ENCODE measurements around the gene CARNS1.

- TF ChIP-seq HOMEZ (CRISPR knock-in tag; IDR thresholded peaks at IDR 0.05; ENCODE audit: low read depth) (no peak), TCF7L2 (IDR thresholded peaks at IDR 0.05; ENCODE audit: low read depth, low read length) (no peak), SNAPC5 (CRISPR knock-in tag; IDR thresholded peaks at IDR 0.05; ENCODE audit: borderline replicate concordance) (no peak), RBM22 (optimal IDR thresholded peaks at IDR 0.05; ENCODE audit: low read length) (no peak), ZFAT (CRISPR knock-in tag; conservative IDR thresholded peaks at IDR 0.05) (no peak), CEBPZ (IDR thresholded peaks at IDR 0.05; ENCODE audit: low read length) (no peak), HCFC1 (IDR thresholded peaks at IDR 0.05; ENCODE audit: low read depth, low read length) (no peak), ARID2 (CRISPR knock-in tag; IDR thresholded peaks at IDR 0.05; ENCODE audit: borderline replicate concordance) (no peak), ZNF367 (CRISPR knock-in tag; IDR thresholded peaks at IDR 0.05; ENCODE audit: borderline replicate concordance) (no peak), ZNF841 (CRISPR knock-in tag; IDR thresholded peaks at IDR 0.05; ENCODE audit: borderline replicate concordance) (no peak)
- TF ChIP-seq, protein P1, sequence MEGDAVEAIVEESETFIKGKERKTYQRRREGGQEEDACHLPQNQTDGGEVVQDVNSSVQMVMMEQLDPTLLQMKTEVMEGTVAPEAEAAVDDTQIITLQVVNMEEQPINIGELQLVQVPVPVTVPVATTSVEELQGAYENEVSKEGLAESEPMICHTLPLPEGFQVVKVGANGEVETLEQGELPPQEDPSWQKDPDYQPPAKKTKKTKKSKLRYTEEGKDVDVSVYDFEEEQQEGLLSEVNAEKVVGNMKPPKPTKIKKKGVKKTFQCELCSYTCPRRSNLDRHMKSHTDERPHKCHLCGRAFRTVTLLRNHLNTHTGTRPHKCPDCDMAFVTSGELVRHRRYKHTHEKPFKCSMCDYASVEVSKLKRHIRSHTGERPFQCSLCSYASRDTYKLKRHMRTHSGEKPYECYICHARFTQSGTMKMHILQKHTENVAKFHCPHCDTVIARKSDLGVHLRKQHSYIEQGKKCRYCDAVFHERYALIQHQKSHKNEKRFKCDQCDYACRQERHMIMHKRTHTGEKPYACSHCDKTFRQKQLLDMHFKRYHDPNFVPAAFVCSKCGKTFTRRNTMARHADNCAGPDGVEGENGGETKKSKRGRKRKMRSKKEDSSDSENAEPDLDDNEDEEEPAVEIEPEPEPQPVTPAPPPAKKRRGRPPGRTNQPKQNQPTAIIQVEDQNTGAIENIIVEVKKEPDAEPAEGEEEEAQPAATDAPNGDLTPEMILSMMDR (CRISPR knock-in tag; IDR thresholded peaks at IDR 0.05), result no peak
- TF ChIP-seq, protein P2, sequence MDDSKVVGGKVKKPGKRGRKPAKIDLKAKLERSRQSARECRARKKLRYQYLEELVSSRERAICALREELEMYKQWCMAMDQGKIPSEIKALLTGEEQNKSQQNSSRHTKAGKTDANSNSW (CRISPR knock-in tag; IDR thresholded peaks at IDR 0.05; ENCODE audit: borderline replicate concordance), result no peak
These were observed 20.4 kb downstream of the CARNS1 start for GRCh38 chr11:67435727-67436458.
